ENCODE measurements around the gene ITIH6. TPM values are rescaled to one million over a fixed set of nuclear protein-coding genes. Genes with fewer than 3 reads are reported as not detected.

ITIH6 gene
- polyA plus RNA-seq, 1 donor from 2014 or later: not detected

GRCh38 chrX:54810532-54810931, 12.5 kb upstream of the ITIH6 start:
- Histone ChIP-seq H4K20me1 (ENCODE audit: insufficient read depth) (no peaks in the 10 kb centered on the region), H3K4me3 (ENCODE audit: low read length) (peak overlapping the region; percentile 79), H3K9me2 (ENCODE audit: insufficient read depth, low read length) (no peaks in the 10 kb centered on the region), H3K4me2 (ENCODE audit: low read length) (no peak overlapping the region), H3K36me3 (ENCODE audit: insufficient read depth, low read length) (no peaks in the 10 kb centered on the region), H3K27me3 (ENCODE audit: insufficient read depth, low read depth, low read length) (no peaks in the 10 kb centered on the region), H2AFZ (ENCODE audit: low read depth, low read length) (no peak overlapping the region), H3K79me2 (replicated peaks; ENCODE audit: insufficient read depth, low read length) (peaks cover 17% of the 10 kb centered on the region), H3K27ac (ENCODE audit: low read length) (no peak overlapping the region), H3K9ac (ENCODE audit: low read length) (no peak overlapping the region), H3K9me3 (ENCODE audit: low read length) (no peaks in the 10 kb centered on the region), H3F3A (ENCODE audit: insufficient read depth, low read length, poor library complexity, severe bottlenecking) (no peaks in the 10 kb centered on the region)
- no peak for TF ChIP-seq MXI1 (conservative IDR thresholded peaks at IDR 0.05; ENCODE audit: poor library complexity, severe bottlenecking)
- TF ChIP-seq EZH2 (IDR thresholded peaks at IDR 0.05; ENCODE audit: borderline replicate concordance, insufficient read depth, low read length, poor library complexity, severe bottlenecking): no peak
- no peak for TF ChIP-seq CTCF (IDR thresholded peaks at IDR 0.05; ENCODE audit: poor library complexity, severe bottlenecking)
- no peak for TF ChIP-seq REST (IDR thresholded peaks at IDR 0.05; ENCODE audit: borderline replicate concordance)
- no peak for TF ChIP-seq EP300 (conservative IDR thresholded peaks at IDR 0.05; ENCODE audit: poor library complexity, severe bottlenecking)
- no peak for TF ChIP-seq TAF1 (IDR thresholded peaks at IDR 0.05; ENCODE audit: low read depth)
- no peak for TF ChIP-seq SMC3 (conservative IDR thresholded peaks at IDR 0.05; ENCODE audit: poor library complexity)
- TF ChIP-seq RAD21 (conservative IDR thresholded peaks at IDR 0.05): no peak
- no peak for TF ChIP-seq POLR2AphosphoS5 (IDR thresholded peaks at IDR 0.05)

GRCh38 chrX:54808605-54809483, 10.8 kb upstream of the ITIH6 start:
- TF ChIP-seq MXI1 (conservative IDR thresholded peaks at IDR 0.05; ENCODE audit: poor library complexity, severe bottlenecking) (peak; percentile 25), CTCF (IDR thresholded peaks at IDR 0.05; ENCODE audit: poor library complexity, severe bottlenecking) (no peak), TAF1 (IDR thresholded peaks at IDR 0.05; ENCODE audit: low read depth) (peak; percentile 18), SMC3 (conservative IDR thresholded peaks at IDR 0.05; ENCODE audit: poor library complexity) (no peak), REST (IDR thresholded peaks at IDR 0.05; ENCODE audit: borderline replicate concordance) (no peak), RAD21 (conservative IDR thresholded peaks at IDR 0.05) (no peak), EZH2 (IDR thresholded peaks at IDR 0.05; ENCODE audit: borderline replicate concordance, insufficient read depth, low read length, poor library complexity, severe bottlenecking) (no peak), EP300 (conservative IDR thresholded peaks at IDR 0.05; ENCODE audit: poor library complexity, severe bottlenecking) (no peak), POLR2AphosphoS5 (IDR thresholded peaks at IDR 0.05) (peak; percentile 76)
- H3F3A ChIP-seq (ENCODE audit: insufficient read depth, low read length, poor library complexity, severe bottlenecking): no peaks in the 10 kb centered on the region

More at GRCh38 chrX:54808605-54809483, 10.8 kb upstream of the ITIH6 start:
- Histone ChIP-seq H3K27me3 (ENCODE audit: insufficient read depth, low read depth, low read length) (no peaks in the 10 kb centered on the region), H3K9me2 (ENCODE audit: insufficient read depth, low read length) (no peaks in the 10 kb centered on the region), H2AFZ (ENCODE audit: low read depth, low read length) (peak overlapping the region; percentile 56), H3K27ac (ENCODE audit: low read length) (peak overlapping the region; percentile 99), H3K4me3 (ENCODE audit: low read length) (peak overlapping the region; percentile 79), H3K9ac (ENCODE audit: low read length) (peak overlapping the region; percentile 97), H3K9me3 (ENCODE audit: low read length) (no peaks in the 10 kb centered on the region), H3K36me3 (ENCODE audit: insufficient read depth, low read length) (no peaks in the 10 kb centered on the region), H3K4me2 (ENCODE audit: low read length) (peak overlapping the region; percentile 48), H3K79me2 (replicated peaks; ENCODE audit: insufficient read depth, low read length) (peaks cover 17% of the 10 kb centered on the region), H4K20me1 (ENCODE audit: insufficient read depth) (no peaks in the 10 kb centered on the region)
